ENCODE results near the gene MED23.

DNA sequence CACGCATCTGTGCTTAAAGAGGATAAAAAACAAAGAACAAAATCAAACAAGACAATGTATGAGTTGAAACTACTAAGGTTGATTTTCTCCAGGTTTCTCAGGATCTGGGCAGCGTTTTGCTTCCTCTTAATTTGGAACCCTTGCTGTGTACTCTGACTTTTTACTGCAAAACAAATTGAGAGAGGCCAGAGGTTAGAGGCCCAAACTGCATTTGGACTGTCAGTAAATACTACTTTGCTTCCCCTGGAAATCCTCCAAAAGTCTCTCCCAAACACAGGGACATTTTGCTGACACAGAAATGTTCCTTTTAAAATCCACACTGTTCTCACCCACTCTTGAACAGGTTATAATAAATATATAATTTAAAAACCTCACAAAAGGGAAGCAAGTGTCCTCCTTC, 53.9 kb downstream of the MED23 start:
- TF ChIP-seq EZH2 (IDR thresholded peaks at IDR 0.05; ENCODE audit: low read length, missing control alignments) = no peak
- TF ChIP-seq, protein P1, sequence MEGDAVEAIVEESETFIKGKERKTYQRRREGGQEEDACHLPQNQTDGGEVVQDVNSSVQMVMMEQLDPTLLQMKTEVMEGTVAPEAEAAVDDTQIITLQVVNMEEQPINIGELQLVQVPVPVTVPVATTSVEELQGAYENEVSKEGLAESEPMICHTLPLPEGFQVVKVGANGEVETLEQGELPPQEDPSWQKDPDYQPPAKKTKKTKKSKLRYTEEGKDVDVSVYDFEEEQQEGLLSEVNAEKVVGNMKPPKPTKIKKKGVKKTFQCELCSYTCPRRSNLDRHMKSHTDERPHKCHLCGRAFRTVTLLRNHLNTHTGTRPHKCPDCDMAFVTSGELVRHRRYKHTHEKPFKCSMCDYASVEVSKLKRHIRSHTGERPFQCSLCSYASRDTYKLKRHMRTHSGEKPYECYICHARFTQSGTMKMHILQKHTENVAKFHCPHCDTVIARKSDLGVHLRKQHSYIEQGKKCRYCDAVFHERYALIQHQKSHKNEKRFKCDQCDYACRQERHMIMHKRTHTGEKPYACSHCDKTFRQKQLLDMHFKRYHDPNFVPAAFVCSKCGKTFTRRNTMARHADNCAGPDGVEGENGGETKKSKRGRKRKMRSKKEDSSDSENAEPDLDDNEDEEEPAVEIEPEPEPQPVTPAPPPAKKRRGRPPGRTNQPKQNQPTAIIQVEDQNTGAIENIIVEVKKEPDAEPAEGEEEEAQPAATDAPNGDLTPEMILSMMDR (conservative IDR thresholded peaks at IDR 0.05 in 1 of 2, IDR thresholded peaks at IDR 0.05 in 1 of 2; ENCODE audit: low read depth in 1 of 2, low read length in 2 of 2) = no peak

Data from fibroblast of lung (primary cell).